PC-3 (cell line): ENCODE data around the gene HOXA6.

ENCODE experiments used
- EZH2phosphoT487 ChIP-seq: fragments of 300-600 bp; sonication (generic); IDR thresholded peaks from 2 replicates; pipeline ENCODE4 v1.6.1; 2018; ENCODE audit warnings: mild to moderate bottlenecking, antibody characterized with exemption, low read length, borderline replicate concordance
- TF ChIP-seq, protein P1 (sequence below): fragments of 300-600 bp; sonication (generic); conservative IDR thresholded peaks from 2 replicates; pipeline ENCODE4 v1.5.1; 2017; ENCODE audit warnings: antibody characterized with exemption, low read depth, mild to moderate bottlenecking, low read length

DNA sequence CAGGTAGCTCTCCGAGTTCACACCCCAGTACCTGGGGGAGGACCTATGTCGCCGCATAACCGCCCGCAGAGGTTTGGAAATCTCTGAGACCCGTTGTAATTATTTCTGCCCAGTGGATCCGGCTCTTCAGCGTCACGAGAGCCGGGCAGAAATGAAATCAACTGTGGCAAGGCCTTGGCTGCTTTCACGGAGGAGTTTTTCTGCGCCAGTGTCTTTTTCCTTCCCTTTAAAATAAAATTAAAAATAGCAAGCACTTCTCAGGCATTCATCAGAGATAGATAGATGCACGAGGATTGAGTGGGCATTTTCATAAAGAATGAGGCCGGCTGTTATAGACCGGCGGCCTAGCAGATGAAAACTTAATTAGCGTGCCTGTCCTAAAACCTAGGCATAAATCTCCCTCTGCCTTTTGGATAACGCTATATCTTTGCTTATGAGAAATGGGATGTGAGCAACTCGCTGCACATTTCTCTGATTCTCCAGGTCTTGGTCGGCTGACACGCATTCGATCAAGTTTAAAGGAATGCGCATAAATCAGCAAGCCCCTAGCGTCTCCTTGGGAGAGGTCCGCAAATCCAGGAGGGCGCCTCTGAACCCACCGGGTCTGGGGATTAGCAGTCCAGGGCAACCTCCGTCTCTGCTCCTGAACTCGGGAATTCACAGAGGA, 45.9 kb upstream of the HOXA6 start:
- TF ChIP-seq, protein P1, sequence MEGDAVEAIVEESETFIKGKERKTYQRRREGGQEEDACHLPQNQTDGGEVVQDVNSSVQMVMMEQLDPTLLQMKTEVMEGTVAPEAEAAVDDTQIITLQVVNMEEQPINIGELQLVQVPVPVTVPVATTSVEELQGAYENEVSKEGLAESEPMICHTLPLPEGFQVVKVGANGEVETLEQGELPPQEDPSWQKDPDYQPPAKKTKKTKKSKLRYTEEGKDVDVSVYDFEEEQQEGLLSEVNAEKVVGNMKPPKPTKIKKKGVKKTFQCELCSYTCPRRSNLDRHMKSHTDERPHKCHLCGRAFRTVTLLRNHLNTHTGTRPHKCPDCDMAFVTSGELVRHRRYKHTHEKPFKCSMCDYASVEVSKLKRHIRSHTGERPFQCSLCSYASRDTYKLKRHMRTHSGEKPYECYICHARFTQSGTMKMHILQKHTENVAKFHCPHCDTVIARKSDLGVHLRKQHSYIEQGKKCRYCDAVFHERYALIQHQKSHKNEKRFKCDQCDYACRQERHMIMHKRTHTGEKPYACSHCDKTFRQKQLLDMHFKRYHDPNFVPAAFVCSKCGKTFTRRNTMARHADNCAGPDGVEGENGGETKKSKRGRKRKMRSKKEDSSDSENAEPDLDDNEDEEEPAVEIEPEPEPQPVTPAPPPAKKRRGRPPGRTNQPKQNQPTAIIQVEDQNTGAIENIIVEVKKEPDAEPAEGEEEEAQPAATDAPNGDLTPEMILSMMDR, result no peak
- no peak for TF ChIP-seq EZH2phosphoT487
